MCF 10A (cell line): Measurements from ENCODE around the gene CRCP. TPM values are rescaled to one million over a fixed set of nuclear protein-coding genes. Genes with fewer than 3 reads are reported as not detected.

ENCODE experiments used
- BruUV-seq: library from RNA; stranded (reverse); fragments of 400-500 nt; replicated peaks from 2 replicates; lab custom pipeline; 2021; lab: Mats Ljungman, UMichigan
- CTCF ChIA-PET: fragments of 300-600 bp; sonication (Branson Sonifier 250); formaldehyde crosslinking; extraction: SDS; loops from one replicate; lab custom pipeline; 2021; ENCODE audit warnings: antibody characterized with exemption, inconsistent platforms; lab: Yijun Ruan, JAX
- POLR2A ChIA-PET: fragments of 300-600, 350-650 bp; sonication (Branson Sonifier 250); formaldehyde crosslinking; extraction: SDS; loops from one replicate; lab custom pipeline; 2020; ENCODE audit warnings: antibody characterized with exemption, inconsistent platforms; lab: Yijun Ruan, JAX
- DNase-seq: peaks from one replicate; pipeline ENCODE4 v3.0.0-alpha.2; 2018; ENCODE audit not compliant: unreplicated experiment
- H3K27ac Mint-ChIP-seq: one replicate; pipeline ENCODE4 v1.8.0; 2022; ENCODE audit warnings: mild to moderate bottlenecking, low read depth, mixed read lengths; ENCODE audit not compliant: unreplicated experiment
- H3K27me3 Mint-ChIP-seq: one replicate; pipeline ENCODE4 v1.8.0; 2022; ENCODE audit warnings: mixed read lengths; ENCODE audit not compliant: insufficient read depth, unreplicated experiment
- H3K36me3 Mint-ChIP-seq: one replicate; pipeline ENCODE4 v1.8.0; 2022; ENCODE audit warnings: mild to moderate bottlenecking, moderate library complexity, mixed read lengths; ENCODE audit not compliant: insufficient read depth, unreplicated experiment
- H3K4me1 Mint-ChIP-seq: one replicate; pipeline ENCODE4 v1.8.0; 2022; ENCODE audit warnings: mixed read lengths; ENCODE audit not compliant: insufficient read depth, unreplicated experiment
- H3K4me3 Mint-ChIP-seq: one replicate; pipeline ENCODE4 v1.8.0; 2022; ENCODE audit warnings: mild to moderate bottlenecking, moderate library complexity, mixed read lengths; ENCODE audit not compliant: unreplicated experiment
- H3K9me3 Mint-ChIP-seq: one replicate; pipeline ENCODE4 v1.8.0; 2022; ENCODE audit warnings: mixed read lengths; ENCODE audit not compliant: unreplicated experiment
- intact Hi-C: fragments of 100-400 bp; cut with micrococcal nuclease; formaldehyde crosslinking; loops from 2 replicates; pipeline ENCODE4 v1.14.1; 2022
- total RNA-seq: library from RNA; stranded (reverse); gene quantifications from 2 replicates; pipeline ENCODE4 v1.2.3, GENCODE V29; 2022
- TF ChIP-seq, protein P1 (sequence below): fragments of 200-600 bp; IDR thresholded peaks from one replicate; pipeline ENCODE4 v1.8.0; 2022; ENCODE audit warnings: antibody characterized with exemption, mild to moderate bottlenecking; ENCODE audit not compliant: unreplicated experiment

The CRCP gene
- total RNA-seq, 1 experiment from 2014 or later, result 39.8 TPM

DNA sequence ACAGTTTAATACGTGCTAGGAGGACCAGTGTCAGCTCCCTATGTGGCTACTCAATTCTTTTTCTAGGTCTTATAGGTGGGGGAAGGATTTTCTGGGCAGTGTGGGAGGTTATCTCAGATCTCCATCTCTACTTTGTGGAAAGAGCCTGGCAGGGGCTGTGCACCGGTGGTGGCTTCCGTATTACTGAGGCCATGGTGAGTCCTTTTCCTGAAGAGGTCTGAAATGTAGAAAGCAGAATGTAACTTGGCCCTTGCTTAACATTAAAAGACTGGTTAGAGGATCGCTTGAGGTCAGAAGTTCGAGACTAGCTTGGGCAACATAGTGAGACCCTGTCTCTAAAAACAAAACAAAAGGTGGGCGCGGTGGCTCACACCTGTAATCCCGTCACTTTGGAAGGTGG lies 87.8 kb downstream of the CRCP start:
- POLR2A ChIA-PET, result no interaction called here
- CTCF ChIA-PET, result interaction anchor here (0.6 kb wide), 1 partner anchor 51 kb away, joined by 3 read pairs; no protein-coding TSS in a partner anchor
- H3K36me3 Mint-ChIP-seq, result no peaks in the 10 kb centered on the region

More for the DNA sequence above, 87.8 kb downstream of the CRCP start:
- intact Hi-C loops, result no loop called here
- no peak overlapping the region for H3K27ac Mint-ChIP-seq
- TF ChIP-seq, protein P1, sequence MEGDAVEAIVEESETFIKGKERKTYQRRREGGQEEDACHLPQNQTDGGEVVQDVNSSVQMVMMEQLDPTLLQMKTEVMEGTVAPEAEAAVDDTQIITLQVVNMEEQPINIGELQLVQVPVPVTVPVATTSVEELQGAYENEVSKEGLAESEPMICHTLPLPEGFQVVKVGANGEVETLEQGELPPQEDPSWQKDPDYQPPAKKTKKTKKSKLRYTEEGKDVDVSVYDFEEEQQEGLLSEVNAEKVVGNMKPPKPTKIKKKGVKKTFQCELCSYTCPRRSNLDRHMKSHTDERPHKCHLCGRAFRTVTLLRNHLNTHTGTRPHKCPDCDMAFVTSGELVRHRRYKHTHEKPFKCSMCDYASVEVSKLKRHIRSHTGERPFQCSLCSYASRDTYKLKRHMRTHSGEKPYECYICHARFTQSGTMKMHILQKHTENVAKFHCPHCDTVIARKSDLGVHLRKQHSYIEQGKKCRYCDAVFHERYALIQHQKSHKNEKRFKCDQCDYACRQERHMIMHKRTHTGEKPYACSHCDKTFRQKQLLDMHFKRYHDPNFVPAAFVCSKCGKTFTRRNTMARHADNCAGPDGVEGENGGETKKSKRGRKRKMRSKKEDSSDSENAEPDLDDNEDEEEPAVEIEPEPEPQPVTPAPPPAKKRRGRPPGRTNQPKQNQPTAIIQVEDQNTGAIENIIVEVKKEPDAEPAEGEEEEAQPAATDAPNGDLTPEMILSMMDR, result no peak
- H3K4me3 Mint-ChIP-seq, result no peak overlapping the region
- peaks cover 8% of the 10 kb centered on the region for H3K27me3 Mint-ChIP-seq
- BruUV-seq, result no TSS peak
- peaks cover 15% of the 10 kb centered on the region for H3K4me1 Mint-ChIP-seq
- DNase-seq, result no peak
- no peaks in the 10 kb centered on the region for H3K9me3 Mint-ChIP-seq

Other genes starting within 250 kb of the CRCP start
- 28.7 and 32.1 TPM in 2 replicates for gene VKORC1L1, start 241.8 kb upstream of the CRCP start, total RNA-seq
- gene GUSB, start 132.6 kb upstream of the CRCP start, total RNA-seq, result 35.0 and 36.9 TPM in 2 replicates
- 53.6 and 56.5 TPM in 2 replicates for gene ASL, start 39.0 kb upstream of the CRCP start, total RNA-seq
- gene TPST1, start 90.5 kb downstream of the CRCP start, total RNA-seq, result 3.2 and 8.7 TPM in 2 replicates